ENCODE data around the gene MYRF.

DNA sequence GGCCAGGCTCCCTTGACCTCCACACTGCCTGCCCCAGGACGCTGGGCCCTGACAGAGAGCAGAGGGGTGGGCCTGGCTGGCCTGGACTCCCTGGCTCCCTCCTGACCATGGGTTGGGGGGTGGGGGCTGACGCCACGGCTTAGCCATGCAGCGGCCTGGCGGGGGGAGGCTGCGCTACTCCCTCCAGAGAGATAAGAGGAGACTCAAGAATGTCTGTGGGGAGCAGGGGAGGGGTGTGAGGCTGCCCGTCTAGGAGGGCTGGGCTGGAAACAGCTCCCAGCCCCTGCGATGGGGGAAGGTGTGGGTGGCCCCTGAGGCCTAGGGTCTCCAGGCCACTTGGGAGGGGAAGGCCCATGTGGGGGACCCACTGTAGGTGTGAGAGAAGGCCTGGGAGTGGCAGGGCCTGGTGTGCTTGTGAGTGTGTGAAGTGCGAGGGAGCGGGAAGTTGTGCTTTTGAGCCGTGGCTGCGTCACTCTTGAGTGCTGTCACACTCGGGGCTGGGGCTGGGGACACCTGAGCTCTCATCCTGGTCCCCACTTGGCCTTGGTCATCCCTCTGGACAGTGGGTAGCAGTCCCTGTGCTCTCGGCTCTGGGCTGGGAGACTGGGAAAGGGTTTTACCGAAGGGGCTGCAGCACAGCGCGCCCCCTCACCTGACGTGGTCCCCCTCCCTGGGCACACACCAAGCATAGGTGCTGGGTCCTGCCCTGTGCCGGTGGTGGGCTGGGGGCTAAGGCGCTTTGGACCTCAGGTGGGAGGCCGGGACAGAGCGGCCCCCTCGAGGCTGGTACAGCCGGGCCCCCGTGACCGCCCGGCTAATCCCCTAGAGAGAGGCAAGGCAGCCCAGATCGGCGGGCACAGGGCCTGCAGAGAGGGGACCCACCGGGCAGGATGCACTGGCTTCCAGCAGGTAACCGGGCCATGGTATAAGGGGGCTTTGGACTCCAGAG is 2.4 kb downstream of the MYRF start:
- TF ChIP-seq, protein P1, sequence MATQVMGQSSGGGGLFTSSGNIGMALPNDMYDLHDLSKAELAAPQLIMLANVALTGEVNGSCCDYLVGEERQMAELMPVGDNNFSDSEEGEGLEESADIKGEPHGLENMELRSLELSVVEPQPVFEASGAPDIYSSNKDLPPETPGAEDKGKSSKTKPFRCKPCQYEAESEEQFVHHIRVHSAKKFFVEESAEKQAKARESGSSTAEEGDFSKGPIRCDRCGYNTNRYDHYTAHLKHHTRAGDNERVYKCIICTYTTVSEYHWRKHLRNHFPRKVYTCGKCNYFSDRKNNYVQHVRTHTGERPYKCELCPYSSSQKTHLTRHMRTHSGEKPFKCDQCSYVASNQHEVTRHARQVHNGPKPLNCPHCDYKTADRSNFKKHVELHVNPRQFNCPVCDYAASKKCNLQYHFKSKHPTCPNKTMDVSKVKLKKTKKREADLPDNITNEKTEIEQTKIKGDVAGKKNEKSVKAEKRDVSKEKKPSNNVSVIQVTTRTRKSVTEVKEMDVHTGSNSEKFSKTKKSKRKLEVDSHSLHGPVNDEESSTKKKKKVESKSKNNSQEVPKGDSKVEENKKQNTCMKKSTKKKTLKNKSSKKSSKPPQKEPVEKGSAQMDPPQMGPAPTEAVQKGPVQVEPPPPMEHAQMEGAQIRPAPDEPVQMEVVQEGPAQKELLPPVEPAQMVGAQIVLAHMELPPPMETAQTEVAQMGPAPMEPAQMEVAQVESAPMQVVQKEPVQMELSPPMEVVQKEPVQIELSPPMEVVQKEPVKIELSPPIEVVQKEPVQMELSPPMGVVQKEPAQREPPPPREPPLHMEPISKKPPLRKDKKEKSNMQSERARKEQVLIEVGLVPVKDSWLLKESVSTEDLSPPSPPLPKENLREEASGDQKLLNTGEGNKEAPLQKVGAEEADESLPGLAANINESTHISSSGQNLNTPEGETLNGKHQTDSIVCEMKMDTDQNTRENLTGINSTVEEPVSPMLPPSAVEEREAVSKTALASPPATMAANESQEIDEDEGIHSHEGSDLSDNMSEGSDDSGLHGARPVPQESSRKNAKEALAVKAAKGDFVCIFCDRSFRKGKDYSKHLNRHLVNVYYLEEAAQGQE (tag by site-specific recombination; IDR thresholded peaks at IDR 0.05), result no peak
- TF ChIP-seq, protein P2, sequence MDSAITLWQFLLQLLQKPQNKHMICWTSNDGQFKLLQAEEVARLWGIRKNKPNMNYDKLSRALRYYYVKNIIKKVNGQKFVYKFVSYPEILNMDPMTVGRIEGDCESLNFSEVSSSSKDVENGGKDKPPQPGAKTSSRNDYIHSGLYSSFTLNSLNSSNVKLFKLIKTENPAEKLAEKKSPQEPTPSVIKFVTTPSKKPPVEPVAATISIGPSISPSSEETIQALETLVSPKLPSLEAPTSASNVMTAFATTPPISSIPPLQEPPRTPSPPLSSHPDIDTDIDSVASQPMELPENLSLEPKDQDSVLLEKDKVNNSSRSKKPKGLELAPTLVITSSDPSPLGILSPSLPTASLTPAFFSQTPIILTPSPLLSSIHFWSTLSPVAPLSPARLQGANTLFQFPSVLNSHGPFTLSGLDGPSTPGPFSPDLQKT (IDR thresholded peaks at IDR 0.05; ENCODE audit: borderline replicate concordance, low read depth, low read length), result no peak
- TF ChIP-seq, protein P3, sequence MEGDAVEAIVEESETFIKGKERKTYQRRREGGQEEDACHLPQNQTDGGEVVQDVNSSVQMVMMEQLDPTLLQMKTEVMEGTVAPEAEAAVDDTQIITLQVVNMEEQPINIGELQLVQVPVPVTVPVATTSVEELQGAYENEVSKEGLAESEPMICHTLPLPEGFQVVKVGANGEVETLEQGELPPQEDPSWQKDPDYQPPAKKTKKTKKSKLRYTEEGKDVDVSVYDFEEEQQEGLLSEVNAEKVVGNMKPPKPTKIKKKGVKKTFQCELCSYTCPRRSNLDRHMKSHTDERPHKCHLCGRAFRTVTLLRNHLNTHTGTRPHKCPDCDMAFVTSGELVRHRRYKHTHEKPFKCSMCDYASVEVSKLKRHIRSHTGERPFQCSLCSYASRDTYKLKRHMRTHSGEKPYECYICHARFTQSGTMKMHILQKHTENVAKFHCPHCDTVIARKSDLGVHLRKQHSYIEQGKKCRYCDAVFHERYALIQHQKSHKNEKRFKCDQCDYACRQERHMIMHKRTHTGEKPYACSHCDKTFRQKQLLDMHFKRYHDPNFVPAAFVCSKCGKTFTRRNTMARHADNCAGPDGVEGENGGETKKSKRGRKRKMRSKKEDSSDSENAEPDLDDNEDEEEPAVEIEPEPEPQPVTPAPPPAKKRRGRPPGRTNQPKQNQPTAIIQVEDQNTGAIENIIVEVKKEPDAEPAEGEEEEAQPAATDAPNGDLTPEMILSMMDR (tag by site-specific recombination; IDR thresholded peaks at IDR 0.05), result no peak
- TF ChIP-seq ZNF843 (tag by site-specific recombination; IDR thresholded peaks at IDR 0.05), result no peak
- TF ChIP-seq YY1 (tag by site-specific recombination; IDR thresholded peaks at IDR 0.05), result no peak
